ENCODE measurements around the gene ZNF891. TPM values are rescaled to one million over a fixed set of nuclear protein-coding genes. Genes with fewer than 3 reads are reported as not detected.

Gene ZNF891
- total RNA-seq, result 2.9 and 4.0 TPM in 2 replicates

DNA sequence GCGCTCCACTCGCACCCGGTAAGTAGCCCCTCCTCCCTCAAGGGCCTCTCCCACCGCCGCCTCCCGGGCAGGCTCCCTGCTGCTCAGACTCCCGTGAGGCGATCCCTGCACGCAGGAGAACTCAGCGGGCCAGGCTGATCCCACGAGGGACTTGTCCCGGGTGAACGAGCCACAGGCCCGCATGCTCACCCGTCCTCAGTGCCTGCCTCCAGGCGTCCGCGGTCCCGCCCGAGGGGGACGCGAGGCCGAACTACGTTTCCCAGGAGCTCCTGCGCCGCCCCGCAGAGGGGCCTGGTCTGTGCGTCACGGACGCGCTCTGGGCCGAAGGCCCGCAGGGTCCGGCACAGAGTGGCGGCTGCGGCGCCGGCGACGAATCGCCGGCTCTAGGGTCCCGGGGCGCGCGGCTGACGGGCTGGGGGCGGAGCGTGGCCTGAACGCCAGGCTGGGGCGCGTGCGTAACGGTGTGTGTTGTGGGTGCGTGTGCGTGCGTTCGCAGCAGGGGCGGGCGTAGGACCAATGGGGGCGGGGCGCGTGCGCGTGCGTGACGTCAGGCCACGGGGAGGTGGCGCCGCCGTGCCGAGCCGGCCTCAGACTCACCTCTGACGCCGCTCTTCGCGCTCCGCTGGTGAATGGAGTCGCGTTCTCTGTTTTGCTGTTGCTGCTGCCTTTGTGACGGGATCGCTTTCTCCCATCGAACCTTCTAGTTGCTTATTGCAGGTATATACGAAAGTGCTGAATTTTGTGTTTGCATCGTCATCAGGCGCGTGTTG lies at the start of gene ZNF891, which contains the start of gene ZNF10:
TSS of gene ZNF891 (minus strand) at position 237 of the 770 bp plus-strand sequence. CDS start 8,356 bp downstream, outside the sequence.
TSS of gene ZNF10 (plus strand) at position 590 of the 770 bp plus-strand sequence. CDS start 13,866 bp downstream, outside the sequence.
- Mint-ChIP-seq H3K36me3 (ENCODE audit: low read depth) (peaks cover 72% of the 10 kb centered on the region), H3K4me3 (peak within 1 kb of the TSS; percentile 95), H3K27me3 (no peaks in the 10 kb centered on the region), H3K9me3 (peaks cover 28% of the 10 kb centered on the region), H3K4me1 (peaks cover 21% of the 10 kb centered on the region), H3K27ac (peak within 1 kb of the TSS; percentile 98)
- ChIA-PET CTCF (no interaction called here), POLR2A (interaction anchor here (0.7 to 2.8 kb wide), 10 partner anchors 49 to 369 kb away, joined by 3 to 62 read pairs (median 4); partner anchors contain the start of genes CHFR, ZNF140, ZNF26 and ZNF268)
- ATAC-seq (ENCODE audit: low read depth) (peak; percentile 86), DNase-seq (peak; percentile 99)
- intact Hi-C loops (cut with micrococcal nuclease), result loop anchor here (1.0 to 5.0 kb wide), 9 partner anchors 50 to 368 kb away; partner anchors contain the start of genes ANKLE2, CHFR, GOLGA3 and ZNF140
- TF ChIP-seq, protein P1, sequence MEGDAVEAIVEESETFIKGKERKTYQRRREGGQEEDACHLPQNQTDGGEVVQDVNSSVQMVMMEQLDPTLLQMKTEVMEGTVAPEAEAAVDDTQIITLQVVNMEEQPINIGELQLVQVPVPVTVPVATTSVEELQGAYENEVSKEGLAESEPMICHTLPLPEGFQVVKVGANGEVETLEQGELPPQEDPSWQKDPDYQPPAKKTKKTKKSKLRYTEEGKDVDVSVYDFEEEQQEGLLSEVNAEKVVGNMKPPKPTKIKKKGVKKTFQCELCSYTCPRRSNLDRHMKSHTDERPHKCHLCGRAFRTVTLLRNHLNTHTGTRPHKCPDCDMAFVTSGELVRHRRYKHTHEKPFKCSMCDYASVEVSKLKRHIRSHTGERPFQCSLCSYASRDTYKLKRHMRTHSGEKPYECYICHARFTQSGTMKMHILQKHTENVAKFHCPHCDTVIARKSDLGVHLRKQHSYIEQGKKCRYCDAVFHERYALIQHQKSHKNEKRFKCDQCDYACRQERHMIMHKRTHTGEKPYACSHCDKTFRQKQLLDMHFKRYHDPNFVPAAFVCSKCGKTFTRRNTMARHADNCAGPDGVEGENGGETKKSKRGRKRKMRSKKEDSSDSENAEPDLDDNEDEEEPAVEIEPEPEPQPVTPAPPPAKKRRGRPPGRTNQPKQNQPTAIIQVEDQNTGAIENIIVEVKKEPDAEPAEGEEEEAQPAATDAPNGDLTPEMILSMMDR (IDR thresholded peaks at IDR 0.05), result no peak

DNA sequence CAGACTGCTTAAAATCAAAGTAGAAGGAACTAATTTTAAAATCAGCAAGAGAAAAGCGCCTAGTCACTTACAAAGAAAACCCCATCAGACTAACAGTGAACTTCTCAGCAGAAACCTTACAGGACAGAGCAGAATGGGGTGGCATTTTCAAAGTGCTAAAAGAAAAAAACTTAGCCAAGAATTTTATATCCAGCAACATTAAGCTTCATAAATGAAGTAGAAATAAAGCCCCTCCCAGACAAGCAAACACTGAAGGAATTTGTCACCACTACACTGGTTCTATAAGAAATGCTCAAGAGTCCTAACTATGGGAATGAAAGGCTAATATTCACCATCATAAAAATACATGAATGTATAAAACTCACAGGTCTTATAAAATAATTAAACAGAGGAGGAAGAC lies 44.8 kb upstream of the ZNF891 start:
- no peak for DNase-seq
- ATAC-seq (ENCODE audit: low read depth), result no peak
- H3K4me3 Mint-ChIP-seq, result no peak overlapping the region
- H3K27me3 Mint-ChIP-seq, result no peaks in the 10 kb centered on the region
- peaks cover 13% of the 10 kb centered on the region for H3K36me3 Mint-ChIP-seq (ENCODE audit: low read depth)
- CTCF ChIA-PET, result no interaction called here
- intact Hi-C loops (cut with micrococcal nuclease), result no loop called here
- H3K9me3 Mint-ChIP-seq, result peaks cover 43% of the 10 kb centered on the region
- H3K27ac Mint-ChIP-seq, result no peak overlapping the region
- POLR2A ChIA-PET, result no interaction called here
- TF ChIP-seq, protein P1 (IDR thresholded peaks at IDR 0.05), result no peak
- no peaks in the 10 kb centered on the region for H3K4me1 Mint-ChIP-seq

DNA sequence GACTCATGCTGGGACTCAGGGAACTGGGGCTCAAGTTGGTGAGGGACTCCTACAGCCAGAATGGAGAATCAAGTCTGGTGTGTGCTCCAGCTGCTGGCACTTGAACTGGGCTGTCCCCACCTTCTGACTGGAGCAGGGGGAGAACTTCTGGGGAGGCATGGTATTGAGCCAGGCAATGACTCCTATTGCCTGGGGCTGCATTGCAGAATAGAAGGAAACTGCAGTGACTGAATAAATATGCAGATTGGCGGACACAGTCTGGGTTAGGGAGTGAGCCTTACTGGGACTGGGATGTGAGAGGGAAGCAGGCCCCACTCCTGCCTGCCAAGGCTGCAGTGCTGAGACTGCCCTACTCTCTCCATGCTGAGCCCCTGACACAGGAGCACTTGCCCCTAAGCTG lies 42.4 kb upstream of the ZNF891 start:
- no peaks in the 10 kb centered on the region for H3K4me1 Mint-ChIP-seq
- no peak overlapping the region for H3K4me3 Mint-ChIP-seq
- H3K27me3 Mint-ChIP-seq, result no peaks in the 10 kb centered on the region
- intact Hi-C loops (cut with micrococcal nuclease), result no loop called here
- TF ChIP-seq, protein P1 (IDR thresholded peaks at IDR 0.05), result no peak
- peaks cover 13% of the 10 kb centered on the region for H3K36me3 Mint-ChIP-seq (ENCODE audit: low read depth)
- no peak overlapping the region for H3K27ac Mint-ChIP-seq
- DNase-seq (no peak), ATAC-seq (ENCODE audit: low read depth) (no peak)
- ChIA-PET CTCF (no interaction called here), POLR2A (no interaction called here)
- peaks cover 40% of the 10 kb centered on the region for H3K9me3 Mint-ChIP-seq

DNA sequence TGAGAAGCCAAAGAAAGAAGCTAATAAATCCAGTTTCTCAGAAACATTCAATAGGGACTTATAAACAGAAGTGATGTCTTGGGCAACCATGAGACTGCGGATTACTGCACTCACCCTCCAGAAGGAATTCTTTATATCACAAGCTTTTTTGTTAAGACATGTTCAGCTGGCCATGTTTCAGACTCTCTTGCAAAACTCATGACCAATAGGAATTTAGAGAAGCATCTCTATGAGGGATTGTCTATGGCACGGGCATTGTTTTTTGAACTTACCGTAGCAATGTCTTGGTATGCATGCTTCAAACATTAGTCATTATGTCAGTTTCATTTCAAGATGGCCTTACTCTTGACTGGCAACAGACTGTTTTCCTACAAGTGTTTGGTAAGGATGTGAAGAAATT lies 35.7 kb upstream of the ZNF891 start:
- no peak overlapping the region for H3K27ac Mint-ChIP-seq
- no peaks in the 10 kb centered on the region for H3K4me1 Mint-ChIP-seq
- CTCF ChIA-PET, result no interaction called here
- H3K9me3 Mint-ChIP-seq, result peaks cover 39% of the 10 kb centered on the region
- H3K27me3 Mint-ChIP-seq, result no peaks in the 10 kb centered on the region
- no peak overlapping the region for H3K4me3 Mint-ChIP-seq
- POLR2A ChIA-PET, result no interaction called here
- no peak for DNase-seq
- H3K36me3 Mint-ChIP-seq (ENCODE audit: low read depth), result no peaks in the 10 kb centered on the region
- TF ChIP-seq, protein P1 (IDR thresholded peaks at IDR 0.05), result no peak
- ATAC-seq (ENCODE audit: low read depth), result no peak
- intact Hi-C loops (cut with micrococcal nuclease), result no loop called here

DNA sequence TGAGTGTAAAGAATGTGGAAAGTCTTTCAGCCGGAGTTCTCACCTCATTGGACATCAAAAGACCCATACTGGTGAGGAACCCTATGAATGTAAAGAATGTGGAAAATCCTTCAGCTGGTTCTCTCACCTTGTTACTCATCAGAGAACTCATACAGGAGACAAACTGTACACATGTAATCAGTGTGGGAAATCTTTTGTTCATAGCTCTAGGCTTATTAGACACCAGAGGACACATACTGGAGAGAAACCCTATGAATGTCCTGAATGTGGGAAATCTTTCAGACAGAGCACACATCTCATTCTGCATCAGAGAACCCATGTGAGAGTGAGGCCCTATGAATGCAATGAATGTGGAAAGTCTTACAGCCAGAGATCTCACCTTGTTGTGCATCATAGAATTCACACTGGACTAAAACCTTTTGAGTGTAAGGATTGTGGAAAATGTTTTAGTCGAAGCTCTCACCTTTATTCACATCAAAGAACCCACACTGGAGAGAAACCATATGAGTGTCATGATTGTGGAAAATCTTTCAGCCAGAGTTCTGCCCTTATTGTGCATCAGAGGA lies 26.1 kb upstream of the ZNF891 start:
- H3K4me1 Mint-ChIP-seq, result no peaks in the 10 kb centered on the region
- POLR2A ChIA-PET, result no interaction called here
- H3K27ac Mint-ChIP-seq, result no peak overlapping the region
- peaks cover 77% of the 10 kb centered on the region for H3K36me3 Mint-ChIP-seq (ENCODE audit: low read depth)
- intact Hi-C loops (cut with micrococcal nuclease), result no loop called here
- ATAC-seq (ENCODE audit: low read depth) (no peak), DNase-seq (no peak)
- H3K4me3 Mint-ChIP-seq, result no peak overlapping the region
- peaks cover 59% of the 10 kb centered on the region for H3K9me3 Mint-ChIP-seq
- CTCF ChIA-PET, result interaction anchor here (0.6 kb wide), 1 partner anchor 52 kb away, joined by 4 read pairs; no protein-coding TSS in a partner anchor
- no peaks in the 10 kb centered on the region for H3K27me3 Mint-ChIP-seq
- TF ChIP-seq, protein P1 (IDR thresholded peaks at IDR 0.05), result no peak
